H1 (cell line): ENCODE data around the gene SLC24A1. TPM values are rescaled to one million over a fixed set of nuclear protein-coding genes. Genes with fewer than 3 reads are reported as not detected.

Experiments
- CTCF ChIA-PET: fragments of 300-600 bp; sonication (Branson Sonifier 250); formaldehyde crosslinking; loops from one replicate; lab custom pipeline; 2021; ENCODE audit not compliant: partially characterized antibody; lab: Charles Lee
- POLR2A ChIA-PET: fragments of 300-600 bp; sonication (Branson Sonifier 250); formaldehyde crosslinking; loops from one replicate; lab custom pipeline; 2021; ENCODE audit warnings: inconsistent platforms; ENCODE audit not compliant: partially characterized antibody; lab: Charles Lee
- DNase-seq, 2 experiments: peaks; one replicate each; pipeline versions ENCODE4 v3.0.0 to v3.0.0-alpha.2; 2010 to 2022; ENCODE audit warnings: low spot score in 2 of 2, low read depth in 1 of 2, mixed read lengths in 1 of 2
- FAIRE-seq: peaks from 2 replicates; lab custom pipeline; 2011; peaks lifted over from hg19 to GRCh38; lab: Jason Lieb, UNC
- H2AFZ ChIP-seq: 2 replicates; pipeline ENCODE4 v1.8.1; 2012; ENCODE audit warnings: low read length, inconsistent platforms
- H2AK5ac ChIP-seq: 2 replicates; pipeline ENCODE4 v1.6.1; 2013; ENCODE audit warnings: low read depth, low read length
- H2BK120ac ChIP-seq: replicated peaks from 2 replicates; pipeline ENCODE3; 2013; ENCODE audit warnings: low read depth, low read length, inconsistent platforms
- H2BK12ac ChIP-seq: 2 replicates; pipeline ENCODE4 v1.6.1; 2013; ENCODE audit warnings: low read depth, low read length
- H2BK15ac ChIP-seq: 2 replicates; pipeline ENCODE4 v1.6.1; 2013; ENCODE audit warnings: low read length
- H2BK20ac ChIP-seq: 2 replicates; pipeline ENCODE4 v1.6.1; 2013; ENCODE audit warnings: low read length
- H2BK5ac ChIP-seq: 2 replicates; pipeline ENCODE4 v1.6.1; 2013; ENCODE audit warnings: low read depth, low read length
- H3K14ac ChIP-seq: 2 replicates; pipeline ENCODE4 v1.6.1; 2013; ENCODE audit warnings: inconsistent platforms; ENCODE audit not compliant: insufficient read length
- H3K18ac ChIP-seq: 2 replicates; pipeline ENCODE4 v1.6.1; 2013; ENCODE audit warnings: low read length; ENCODE audit errors: extremely low read depth
- H3K23ac ChIP-seq: 2 replicates; pipeline ENCODE4 v1.6.1; 2013; ENCODE audit warnings: inconsistent platforms; ENCODE audit not compliant: insufficient read length
- H3K23me2 ChIP-seq: 2 replicates; pipeline ENCODE4 v1.6.1; 2013; ENCODE audit warnings: low read depth, low read length
- H3K27ac ChIP-seq: 2 replicates; pipeline ENCODE4 v1.6.1; 2011; ENCODE audit warnings: low read depth, low read length, inconsistent platforms
- H3K27me3 ChIP-seq, 4 experiments: replicated peaks in 1 of 4; 1 replicate in 1 of 4; 2 replicates in 3 of 4; pipeline versions ENCODE4 v1.6.1 to v1.8.1; 2011 to 2013; ENCODE audit warnings: low read length in 3 of 4, mild to moderate bottlenecking in 3 of 4, inconsistent platforms in 2 of 4, mixed read lengths in 2 of 4, moderate library complexity in 1 of 4; ENCODE audit not compliant: control insufficient read depth in 3 of 4, insufficient read depth in 3 of 4; ENCODE audit errors: extremely low read depth in 1 of 4
- H3K36me3 ChIP-seq, 4 experiments: 2 replicates each; pipeline versions ENCODE4 v1.6.1 to v1.8.1; 2011 to 2013; ENCODE audit warnings: mild to moderate bottlenecking in 4 of 4, low read length in 3 of 4, moderate library complexity in 2 of 4, control low read depth in 1 of 4, inconsistent platforms in 1 of 4; ENCODE audit not compliant: insufficient read depth in 4 of 4, control insufficient read depth in 2 of 4
- H3K4ac ChIP-seq: replicated peaks from 2 replicates; pipeline ENCODE3; 2013; ENCODE audit warnings: low read length, low read depth, mixed read lengths, inconsistent platforms; ENCODE audit not compliant: insufficient read length
- H3K4me1 ChIP-seq, 4 experiments: replicated peaks in 1 of 4; 1 replicate in 1 of 4; 2 replicates in 3 of 4; pipeline versions ENCODE4 v1.6.1 to v1.8.1; 2011 to 2013; ENCODE audit warnings: low read length in 3 of 4, inconsistent platforms in 2 of 4, mixed read lengths in 1 of 4; ENCODE audit not compliant: insufficient read depth in 4 of 4, control insufficient read depth in 3 of 4
- H3K4me2 ChIP-seq, 2 experiments: 2 replicates each; pipeline versions ENCODE4 v1.6.1 to v1.8.1; 2011 to 2013; ENCODE audit warnings: low read depth in 2 of 2, low read length in 2 of 2, control low read depth in 1 of 2, inconsistent platforms in 1 of 2, mild to moderate bottlenecking in 1 of 2; ENCODE audit not compliant: insufficient read depth in 1 of 2
- H3K4me3 ChIP-seq, 4 experiments: fragments of 200-600, 300-600 bp in 1 of 4; sonication (generic), shearing (Covaris generic), sonication (Bioruptor Twin) in 1 of 4; 2 replicates each; pipeline versions ENCODE4 v1.5.1 to v1.8.1; 2011 to 2016; ENCODE audit warnings: low read length in 4 of 4, low read depth in 3 of 4, control low read depth in 2 of 4, inconsistent platforms in 2 of 4, mild to moderate bottlenecking in 2 of 4, mixed read lengths in 1 of 4, moderate library complexity in 1 of 4; ENCODE audit not compliant: insufficient read depth in 2 of 4; ENCODE audit errors: extremely low read depth in 1 of 4
- H3K56ac ChIP-seq: replicated peaks from 2 replicates; pipeline ENCODE3; 2013; ENCODE audit warnings: low read depth, mild to moderate bottlenecking, mixed read lengths, low read length, inconsistent platforms; ENCODE audit not compliant: insufficient read length
- H3K79me1 ChIP-seq: 2 replicates; pipeline ENCODE4 v1.6.1; 2013; ENCODE audit warnings: low read depth, low read length, control low read depth
- H3K79me2 ChIP-seq, 2 experiments: 2 replicates each; pipeline versions ENCODE4 v1.6.1 to v1.8.1; 2012 to 2013; ENCODE audit warnings: low read length in 2 of 2, mild to moderate bottlenecking in 2 of 2, inconsistent platforms in 1 of 2; ENCODE audit not compliant: insufficient read depth in 2 of 2, control insufficient read depth in 1 of 2
- H3K9ac ChIP-seq, 4 experiments: replicated peaks in 1 of 4; 1 replicate in 1 of 4; 2 replicates in 3 of 4; pipeline versions ENCODE4 v1.6.1 to v1.8.1; 2011 to 2013; ENCODE audit warnings: low read depth in 3 of 4, low read length in 3 of 4, control low read depth in 2 of 4, mild to moderate bottlenecking in 2 of 4, moderate library complexity in 2 of 4, inconsistent platforms in 1 of 4; ENCODE audit errors: extremely low read depth in 1 of 4
- H3K9me3 ChIP-seq, 2 experiments: 2 replicates each; pipeline versions ENCODE4 v1.6.1 to v1.8.1; 2012 to 2013; ENCODE audit warnings: mild to moderate bottlenecking in 2 of 2, moderate library complexity in 2 of 2, control low read depth in 1 of 2, inconsistent platforms in 1 of 2, low read depth in 1 of 2, low read length in 1 of 2, mixed read lengths in 1 of 2; ENCODE audit not compliant: insufficient read depth in 2 of 2
- H4K20me1 ChIP-seq, 2 experiments: replicated peaks in 1 of 2; 2 replicates each; pipeline versions ENCODE3 to v1.8.1; 2011 to 2013; ENCODE audit warnings: inconsistent platforms in 2 of 2, low read length in 2 of 2, mild to moderate bottlenecking in 1 of 2; ENCODE audit not compliant: insufficient read depth in 2 of 2, control insufficient read depth in 1 of 2
- H4K5ac ChIP-seq: 2 replicates; pipeline ENCODE4 v1.6.1; 2013; ENCODE audit warnings: low read length, low read depth, mixed read lengths, inconsistent platforms; ENCODE audit not compliant: insufficient read length
- H4K8ac ChIP-seq: 2 replicates; pipeline ENCODE4 v1.8.0; 2013; ENCODE audit warnings: mild to moderate bottlenecking, moderate library complexity, low read length, inconsistent platforms; ENCODE audit not compliant: insufficient read depth; ENCODE audit errors: extremely low read depth
- H4K91ac ChIP-seq: replicated peaks from 2 replicates; pipeline ENCODE3; 2013; ENCODE audit warnings: low read length, mixed read lengths, inconsistent platforms; ENCODE audit not compliant: insufficient read length
- BACH1 ChIP-seq: IDR thresholded peaks from 2 replicates; pipeline ENCODE4 v1.6.1; 2012; ENCODE audit warnings: low read length, improper control_type of control experiment
- CBX8 ChIP-seq: fragments of 300-800, 300-1000 bp; sonication (generic); IDR thresholded peaks from 2 replicates; pipeline ENCODE4 v1.7.1; 2016; ENCODE audit warnings: low read depth, low read length, borderline replicate concordance
- CEBPB ChIP-seq: IDR thresholded peaks from 2 replicates; pipeline ENCODE4 v1.6.1; 2012; ENCODE audit warnings: low read depth, low read length
- CREB1 ChIP-seq: IDR thresholded peaks from 2 replicates; pipeline ENCODE4 v1.6.1; 2012; ENCODE audit warnings: inconsistent platforms
- JUND ChIP-seq: IDR thresholded peaks from 2 replicates; pipeline ENCODE4 v1.6.1; 2011; ENCODE audit warnings: mild to moderate bottlenecking, improper control_type of control experiment, low read length
- KDM5A ChIP-seq: fragments of 200-600 bp; IDR thresholded peaks from 2 replicates; pipeline ENCODE4 v1.7.1; 2012; ENCODE audit warnings: mild to moderate bottlenecking, low read length, inconsistent platforms, mixed read lengths
- POLR2A ChIP-seq, 2 experiments: IDR thresholded peaks; 1 replicate in 1 of 2; 2 replicates in 1 of 2; pipeline ENCODE4 v1.6.1; 2011; ENCODE audit warnings: low read depth in 2 of 2, low read length in 2 of 2, mild to moderate bottlenecking in 2 of 2; ENCODE audit errors: control extremely low read depth in 1 of 2
- RXRA ChIP-seq: IDR thresholded peaks from 2 replicates; pipeline ENCODE4 v1.6.1; 2011; ENCODE audit warnings: low read depth, mild to moderate bottlenecking, low read length, moderate library complexity; ENCODE audit not compliant: insufficient read depth
- SP2 ChIP-seq: IDR thresholded peaks from 2 replicates; pipeline ENCODE4 v1.6.1; 2012; ENCODE audit warnings: mild to moderate bottlenecking, low read length, inconsistent platforms
- TEAD4 ChIP-seq: IDR thresholded peaks from 2 replicates; pipeline ENCODE4 v1.6.1; 2012; ENCODE audit warnings: low read depth, low read length, inconsistent platforms, mixed read lengths
- WGBS, 2 experiments: shearing (Covaris generic) in 1 of 2; methylation state at CpG; one replicate each; pipeline versions ENCODE4 v1.1.6 to v1.1.7; 2013 to 2015; ENCODE audit warnings: low lambda C conversion rate in 2 of 2, mixed read lengths in 2 of 2, inconsistent platforms in 1 of 2, low coverage in 1 of 2, missing lambda C conversion rate in 1 of 2; ENCODE audit not compliant: insufficient replicate concordance in 2 of 2, insufficient coverage in 1 of 2, insufficient read length in 1 of 2; ENCODE audit errors: extremely low coverage in 1 of 2, missing lambda C conversion rate in 1 of 2; 5-methylcytosine and 5-hydroxymethylcytosine counted together
- polyA plus RNA-seq, 7 experiments: library from polyadenylated mRNA; depleted of rRNA in 3 of 7; stranded (reverse) in 5 of 7; unstranded in 2 of 7; fragments of >200 nt in 5 of 7; fragments of 200-250 nt in 2 of 7; gene quantifications; 1 replicate in 5 of 7; 2 replicates in 1 of 7; 4 replicates in 1 of 7; pipeline versions ENCODE4 v1.2.1 to v1.2.3, GENCODE V29; 2011 to 2013; ENCODE audit warnings: missing spikeins in 2 of 7, mixed read lengths in 2 of 7
- total RNA-seq: library from RNA; stranded (reverse); fragmentation: NEBNext Ultra II Directional; extraction: Animal tissue kit (Norgen Biotek cat#: 25700); gene quantifications from 2 replicates; pipeline ENCODE4 v1.2.1, GENCODE V29; 2021
- TF ChIP-seq, protein P1 (sequence below): IDR thresholded peaks from 2 replicates; pipeline ENCODE4 v1.6.1; 2011; ENCODE audit warnings: low read depth, mild to moderate bottlenecking, low read length; ENCODE audit not compliant: insufficient read depth

SLC24A1 gene
- total and polyA plus RNA-seq, 2 of the 8 experiments (the other 6 are each of a cell fraction or from before 2014, with no cell fraction given): 4.9 to 6.6 TPM

DNA sequence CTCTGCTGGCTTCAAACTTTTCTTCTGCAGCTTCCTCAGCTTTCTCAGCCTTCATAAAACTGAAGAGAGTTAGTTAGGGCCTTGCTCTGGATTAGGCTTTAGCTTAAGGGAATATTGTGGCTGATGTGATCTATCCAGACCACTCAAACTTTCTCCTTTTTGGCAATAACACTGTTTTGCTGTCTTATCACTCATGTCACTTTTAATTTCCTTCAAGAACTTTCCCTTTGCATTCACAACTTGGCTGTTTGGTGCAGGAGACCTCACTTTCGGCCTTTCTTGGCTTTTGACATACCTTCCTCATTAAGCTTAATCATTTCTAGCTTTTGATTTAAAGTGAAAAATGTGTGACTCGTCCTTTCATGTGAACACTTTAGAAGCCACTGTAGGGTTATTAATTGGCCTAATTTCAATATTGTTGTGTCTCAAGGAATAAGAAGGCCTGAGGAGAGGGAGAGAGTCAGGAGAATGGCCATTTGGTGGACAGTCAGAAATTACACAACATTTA, 60.7 kb downstream of the SLC24A1 start:
- H3K56ac ChIP-seq: no peak overlapping the region
- H3K27me3 ChIP-seq: no peaks in the 10 kb centered on the region
- POLR2A ChIA-PET: no interaction called here
- H2BK15ac ChIP-seq: no peak overlapping the region
- H3K4me1 ChIP-seq: no peaks in the 10 kb centered on the region; a peak in 1 of 7 replicates
- no peak overlapping the region for H3K18ac ChIP-seq
- H4K91ac ChIP-seq: no peak overlapping the region
- H2BK20ac ChIP-seq: no peak overlapping the region
- H3K4me3 ChIP-seq: no peak overlapping the region
- TF ChIP-seq JUND: no peak
- no peak for TF ChIP-seq CBX8
- no peak for TF ChIP-seq POLR2A (IDR thresholded peaks at IDR 0.05; ENCODE audit: control extremely low read depth in 1 of 2, low read depth in 2 of 2, low read length in 2 of 2)
- no peak for TF ChIP-seq CEBPB
- TF ChIP-seq KDM5A: no peak
- no peak for TF ChIP-seq TEAD4
- TF ChIP-seq, protein P1, sequence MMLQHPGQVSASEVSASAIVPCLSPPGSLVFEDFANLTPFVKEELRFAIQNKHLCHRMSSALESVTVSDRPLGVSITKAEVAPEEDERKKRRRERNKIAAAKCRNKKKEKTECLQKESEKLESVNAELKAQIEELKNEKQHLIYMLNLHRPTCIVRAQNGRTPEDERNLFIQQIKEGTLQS: no peak
- TF ChIP-seq RXRA: no peak
- no peak for TF ChIP-seq BACH1
- TF ChIP-seq SP2: no peak
- TF ChIP-seq CREB1: no peak
- TF ChIP-seq, all 59 proteins: peak for 0
- Histone ChIP-seq H3K23me2 (no peaks in the 10 kb centered on the region), H2BK5ac (no peak overlapping the region), H4K5ac (no peak overlapping the region), H3K14ac (no peak overlapping the region), H3K4ac (no peak overlapping the region), H2AK5ac (no peak overlapping the region), H2BK12ac (no peak overlapping the region), H4K20me1 (no peaks in the 10 kb centered on the region), H4K8ac (no peak overlapping the region), H3K9me3 (no peaks in the 10 kb centered on the region), H3K36me3 (no peaks in the 10 kb centered on the region), H3K79me2 (no peaks in the 10 kb centered on the region), H3K27ac (no peak overlapping the region), H2BK120ac (no peak overlapping the region), H3K9ac (no peak overlapping the region), H2AFZ (no peak overlapping the region), H3K79me1 (no peaks in the 10 kb centered on the region), H3K23ac (no peak overlapping the region), H3K4me2 (no peak overlapping the region)
- WGBS, 2 experiments: 79% methylated on average over 2 of the region's 2 CpGs; no CpG with 5 or more reads in 1 of the 2 experiments
- CTCF ChIA-PET: interaction anchor here (0.8 to 1.3 kb wide), 6 partner anchors 16 to 193 kb away, joined by 3 to 5 read pairs (median 4); no protein-coding TSS in a partner anchor
- DNase-seq (no peak), FAIRE-seq (no peak)
